ENCODE data around the gene MAP2K5.

MAP2K5 gene

DNA sequence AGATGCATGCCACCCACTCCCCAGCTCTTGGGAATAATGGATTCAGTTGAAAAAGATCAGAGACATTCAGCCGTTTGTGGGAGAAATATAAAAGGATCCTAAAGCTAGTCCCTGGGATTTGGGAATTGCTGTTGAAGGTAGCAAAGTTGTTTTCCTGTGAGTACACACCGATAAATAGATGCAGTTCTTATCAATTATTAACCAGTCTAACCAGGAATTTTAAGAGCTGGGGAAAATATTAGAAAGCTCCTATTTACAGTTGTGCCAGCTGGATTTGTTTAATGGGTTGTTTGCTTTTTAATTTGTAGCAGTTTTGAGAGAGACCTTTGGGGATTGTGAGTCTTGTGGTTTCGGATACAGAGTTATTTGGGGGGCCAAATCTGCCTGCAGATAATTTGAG is 238.6 kb downstream of the MAP2K5 start:
- TF ChIP-seq ZNF565 (CRISPR knock-in tag; conservative IDR thresholded peaks at IDR 0.05; ENCODE audit: low read depth) (no peak), ARNTL (CRISPR knock-in tag; IDR thresholded peaks at IDR 0.05; ENCODE audit: borderline replicate concordance, low read depth) (no peak), ESRRG (CRISPR knock-in tag; IDR thresholded peaks at IDR 0.05) (no peak), SNAI2 (CRISPR knock-in tag; IDR thresholded peaks at IDR 0.05) (no peak), ZNF70 (CRISPR knock-in tag; IDR thresholded peaks at IDR 0.05) (no peak), GLIS3 (CRISPR knock-in tag; IDR thresholded peaks at IDR 0.05) (no peak), ZFP30 (CRISPR knock-in tag; IDR thresholded peaks at IDR 0.05) (no peak), ZFP3 (CRISPR knock-in tag; IDR thresholded peaks at IDR 0.05) (no peak)
- TF ChIP-seq, protein P1, sequence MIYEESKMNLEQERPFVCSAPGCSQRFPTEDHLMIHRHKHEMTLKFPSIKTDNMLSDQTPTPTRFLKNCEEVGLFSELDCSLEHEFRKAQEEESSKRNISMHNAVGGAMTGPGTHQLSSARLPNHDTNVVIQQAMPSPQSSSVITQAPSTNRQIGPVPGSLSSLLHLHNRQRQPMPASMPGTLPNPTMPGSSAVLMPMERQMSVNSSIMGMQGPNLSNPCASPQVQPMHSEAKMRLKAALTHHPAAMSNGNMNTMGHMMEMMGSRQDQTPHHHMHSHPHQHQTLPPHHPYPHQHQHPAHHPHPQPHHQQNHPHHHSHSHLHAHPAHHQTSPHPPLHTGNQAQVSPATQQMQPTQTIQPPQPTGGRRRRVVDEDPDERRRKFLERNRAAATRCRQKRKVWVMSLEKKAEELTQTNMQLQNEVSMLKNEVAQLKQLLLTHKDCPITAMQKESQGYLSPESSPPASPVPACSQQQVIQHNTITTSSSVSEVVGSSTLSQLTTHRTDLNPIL (CRISPR knock-in tag; IDR thresholded peaks at IDR 0.05; ENCODE audit: low read depth): no peak
- TF ChIP-seq, protein P2, sequence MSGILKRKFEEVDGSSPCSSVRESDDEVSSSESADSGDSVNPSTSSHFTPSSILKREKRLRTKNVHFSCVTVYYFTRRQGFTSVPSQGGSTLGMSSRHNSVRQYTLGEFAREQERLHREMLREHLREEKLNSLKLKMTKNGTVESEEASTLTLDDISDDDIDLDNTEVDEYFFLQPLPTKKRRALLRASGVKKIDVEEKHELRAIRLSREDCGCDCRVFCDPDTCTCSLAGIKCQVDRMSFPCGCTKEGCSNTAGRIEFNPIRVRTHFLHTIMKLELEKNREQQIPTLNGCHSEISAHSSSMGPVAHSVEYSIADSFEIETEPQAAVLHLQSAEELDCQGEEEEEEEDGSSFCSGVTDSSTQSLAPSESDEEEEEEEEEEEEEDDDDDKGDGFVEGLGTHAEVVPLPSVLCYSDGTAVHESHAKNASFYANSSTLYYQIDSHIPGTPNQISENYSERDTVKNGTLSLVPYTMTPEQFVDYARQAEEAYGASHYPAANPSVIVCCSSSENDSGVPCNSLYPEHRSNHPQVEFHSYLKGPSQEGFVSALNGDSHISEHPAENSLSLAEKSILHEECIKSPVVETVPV (CRISPR knock-in tag; IDR thresholded peaks at IDR 0.05): no peak
- TF ChIP-seq, protein P3, sequence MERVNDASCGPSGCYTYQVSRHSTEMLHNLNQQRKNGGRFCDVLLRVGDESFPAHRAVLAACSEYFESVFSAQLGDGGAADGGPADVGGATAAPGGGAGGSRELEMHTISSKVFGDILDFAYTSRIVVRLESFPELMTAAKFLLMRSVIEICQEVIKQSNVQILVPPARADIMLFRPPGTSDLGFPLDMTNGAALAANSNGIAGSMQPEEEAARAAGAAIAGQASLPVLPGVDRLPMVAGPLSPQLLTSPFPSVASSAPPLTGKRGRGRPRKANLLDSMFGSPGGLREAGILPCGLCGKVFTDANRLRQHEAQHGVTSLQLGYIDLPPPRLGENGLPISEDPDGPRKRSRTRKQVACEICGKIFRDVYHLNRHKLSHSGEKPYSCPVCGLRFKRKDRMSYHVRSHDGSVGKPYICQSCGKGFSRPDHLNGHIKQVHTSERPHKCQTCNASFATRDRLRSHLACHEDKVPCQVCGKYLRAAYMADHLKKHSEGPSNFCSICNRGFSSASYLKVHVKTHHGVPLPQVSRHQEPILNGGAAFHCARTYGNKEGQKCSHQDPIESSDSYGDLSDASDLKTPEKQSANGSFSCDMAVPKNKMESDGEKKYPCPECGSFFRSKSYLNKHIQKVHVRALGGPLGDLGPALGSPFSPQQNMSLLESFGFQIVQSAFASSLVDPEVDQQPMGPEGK (CRISPR knock-in tag; IDR thresholded peaks at IDR 0.05; ENCODE audit: borderline replicate concordance): no peak
- no peak for ATAC-seq

DNA sequence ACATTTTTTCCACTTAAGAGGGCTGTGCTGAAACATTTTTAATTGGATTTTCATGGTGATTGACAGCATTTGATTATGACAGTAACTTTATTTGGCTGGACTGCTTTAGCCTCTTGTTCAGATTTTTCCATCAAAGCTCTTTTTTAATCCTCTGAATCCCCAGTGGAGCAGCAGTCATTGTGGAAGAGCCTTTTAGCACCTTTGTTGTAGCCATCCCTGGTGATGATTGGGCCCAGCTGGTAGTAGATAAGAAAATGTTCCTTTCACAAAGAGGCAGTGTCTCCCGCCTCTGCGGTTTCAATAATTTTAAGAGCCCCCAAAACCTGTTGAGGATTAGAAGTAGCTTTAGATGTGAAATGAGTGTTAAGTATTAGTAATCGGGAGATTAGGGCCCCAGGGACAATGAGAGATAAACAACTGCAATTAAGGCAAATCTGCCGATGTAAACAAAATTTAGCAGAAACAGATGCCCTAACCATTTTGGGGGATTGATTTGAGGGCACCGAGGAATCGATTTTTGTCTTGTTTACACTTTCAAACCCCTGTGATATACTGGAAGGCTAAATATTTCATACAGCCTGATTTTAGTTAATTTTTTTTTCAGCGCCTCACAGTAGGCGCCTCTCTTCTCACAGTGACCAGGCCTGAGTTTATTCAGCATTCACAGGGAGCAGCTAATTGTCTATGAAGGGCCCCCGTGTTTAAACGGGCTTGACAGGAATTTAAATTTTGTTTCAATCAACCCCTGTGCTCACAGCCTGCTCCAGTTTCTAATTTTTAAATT is 239.6 kb downstream of the MAP2K5 start:
- ATAC-seq: no peak
- TF ChIP-seq, protein P4, sequence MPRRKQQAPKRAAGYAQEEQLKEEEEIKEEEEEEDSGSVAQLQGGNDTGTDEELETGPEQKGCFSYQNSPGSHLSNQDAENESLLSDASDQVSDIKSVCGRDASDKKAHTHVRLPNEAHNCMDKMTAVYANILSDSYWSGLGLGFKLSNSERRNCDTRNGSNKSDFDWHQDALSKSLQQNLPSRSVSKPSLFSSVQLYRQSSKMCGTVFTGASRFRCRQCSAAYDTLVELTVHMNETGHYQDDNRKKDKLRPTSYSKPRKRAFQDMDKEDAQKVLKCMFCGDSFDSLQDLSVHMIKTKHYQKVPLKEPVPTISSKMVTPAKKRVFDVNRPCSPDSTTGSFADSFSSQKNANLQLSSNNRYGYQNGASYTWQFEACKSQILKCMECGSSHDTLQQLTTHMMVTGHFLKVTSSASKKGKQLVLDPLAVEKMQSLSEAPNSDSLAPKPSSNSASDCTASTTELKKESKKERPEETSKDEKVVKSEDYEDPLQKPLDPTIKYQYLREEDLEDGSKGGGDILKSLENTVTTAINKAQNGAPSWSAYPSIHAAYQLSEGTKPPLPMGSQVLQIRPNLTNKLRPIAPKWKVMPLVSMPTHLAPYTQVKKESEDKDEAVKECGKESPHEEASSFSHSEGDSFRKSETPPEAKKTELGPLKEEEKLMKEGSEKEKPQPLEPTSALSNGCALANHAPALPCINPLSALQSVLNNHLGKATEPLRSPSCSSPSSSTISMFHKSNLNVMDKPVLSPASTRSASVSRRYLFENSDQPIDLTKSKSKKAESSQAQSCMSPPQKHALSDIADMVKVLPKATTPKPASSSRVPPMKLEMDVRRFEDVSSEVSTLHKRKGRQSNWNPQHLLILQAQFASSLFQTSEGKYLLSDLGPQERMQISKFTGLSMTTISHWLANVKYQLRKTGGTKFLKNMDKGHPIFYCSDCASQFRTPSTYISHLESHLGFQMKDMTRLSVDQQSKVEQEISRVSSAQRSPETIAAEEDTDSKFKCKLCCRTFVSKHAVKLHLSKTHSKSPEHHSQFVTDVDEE (CRISPR knock-in tag; IDR thresholded peaks at IDR 0.05): no peak
- TF ChIP-seq TCF4 (CRISPR knock-in tag; IDR thresholded peaks at IDR 0.05; ENCODE audit: borderline replicate concordance) (no peak), ESRRG (CRISPR knock-in tag; IDR thresholded peaks at IDR 0.05) (no peak), SNAI2 (CRISPR knock-in tag; IDR thresholded peaks at IDR 0.05) (no peak), CSDC2 (CRISPR knock-in tag; IDR thresholded peaks at IDR 0.05) (no peak), ZNF70 (CRISPR knock-in tag; IDR thresholded peaks at IDR 0.05) (no peak), ISL1 (CRISPR knock-in tag; IDR thresholded peaks at IDR 0.05) (no peak)
- TF ChIP-seq, protein P3 (CRISPR knock-in tag; IDR thresholded peaks at IDR 0.05; ENCODE audit: borderline replicate concordance): no peak
- TF ChIP-seq, protein P2 (CRISPR knock-in tag; IDR thresholded peaks at IDR 0.05): no peak
- TF ChIP-seq, protein P1 (CRISPR knock-in tag; IDR thresholded peaks at IDR 0.05; ENCODE audit: low read depth): no peak

DNA sequence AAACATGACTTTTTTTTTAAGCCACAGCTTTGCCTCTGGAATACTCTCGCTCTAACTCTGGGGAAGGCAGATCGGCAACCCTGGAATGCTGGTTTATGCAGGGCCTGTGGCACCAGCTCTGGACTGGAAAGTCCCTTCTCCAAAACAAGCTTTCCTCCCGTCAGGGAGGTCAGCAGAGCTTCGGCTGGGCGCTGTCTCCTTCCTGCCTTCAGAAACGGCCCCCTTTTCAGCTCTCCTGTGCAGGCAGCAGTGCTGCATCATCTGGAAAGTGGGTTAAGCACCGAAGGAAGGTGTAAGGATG is 240.1 kb downstream of the MAP2K5 start:
- ATAC-seq: no peak
- TF ChIP-seq, protein P1 (CRISPR knock-in tag; IDR thresholded peaks at IDR 0.05; ENCODE audit: low read depth): no peak
- no peak for TF ChIP-seq ZNF8 (CRISPR knock-in tag; IDR thresholded peaks at IDR 0.05)
- TF ChIP-seq TOX (CRISPR knock-in tag; IDR thresholded peaks at IDR 0.05; ENCODE audit: borderline replicate concordance): no peak
- no peak for TF ChIP-seq ZNF70 (CRISPR knock-in tag; IDR thresholded peaks at IDR 0.05)
- TF ChIP-seq GLIS3 (CRISPR knock-in tag; IDR thresholded peaks at IDR 0.05): no peak
- TF ChIP-seq, protein P3 (CRISPR knock-in tag; IDR thresholded peaks at IDR 0.05; ENCODE audit: borderline replicate concordance): no peak
- TF ChIP-seq ZFP3 (CRISPR knock-in tag; IDR thresholded peaks at IDR 0.05): no peak
- no peak for TF ChIP-seq ZFP30 (CRISPR knock-in tag; IDR thresholded peaks at IDR 0.05)
- no peak for TF ChIP-seq ZNF565 (CRISPR knock-in tag; conservative IDR thresholded peaks at IDR 0.05; ENCODE audit: low read depth)
- no peak for TF ChIP-seq RARB (CRISPR knock-in tag; IDR thresholded peaks at IDR 0.05)
- no peak for TF ChIP-seq ZC3H10 (CRISPR knock-in tag; IDR thresholded peaks at IDR 0.05)
- no peak for TF ChIP-seq CSDC2 (CRISPR knock-in tag; IDR thresholded peaks at IDR 0.05)
- no peak for TF ChIP-seq ARNTL (CRISPR knock-in tag; IDR thresholded peaks at IDR 0.05; ENCODE audit: borderline replicate concordance, low read depth)
